GM12891 (cell line): ENCODE results near the gene TRAPPC2.
"Not testable (repeated sequence)": the region's sequence is repeated elsewhere in the genome, so short reads cannot be mapped to it uniquely, and the experiment has no call there.

Experiments
- DNase-seq: peaks from one replicate; pipeline ENCODE4 v3.0.0; 2011; ENCODE audit warnings: low spot score; ENCODE audit not compliant: insufficient read length
- FAIRE-seq: peaks from 2 replicates; lab custom pipeline; 2011; peaks lifted over from hg19 to GRCh38; lab: Jason Lieb, UNC
- PAX5 ChIP-seq: IDR thresholded peaks from 2 replicates; pipeline ENCODE4 v1.6.1; 2011; ENCODE audit warnings: low read length, moderate library complexity, mild to moderate bottlenecking; ENCODE audit not compliant: insufficient read depth, severe bottlenecking
- POLR2A ChIP-seq: IDR thresholded peaks from 2 replicates; pipeline ENCODE4 v1.6.1; 2011; ENCODE audit warnings: low read depth, low read length, control low read depth
- POLR2AphosphoS5 ChIP-seq: IDR thresholded peaks from 2 replicates; pipeline ENCODE4 v1.6.1; 2011; ENCODE audit warnings: low read depth, low read length, control low read depth
- POU2F2 ChIP-seq: IDR thresholded peaks from 2 replicates; pipeline ENCODE4 v1.6.1; 2011; ENCODE audit warnings: low read depth, mild to moderate bottlenecking, control low read depth, low read length, moderate library complexity
- SPI1 ChIP-seq: IDR thresholded peaks from 2 replicates; pipeline ENCODE4 v1.6.1; 2011; ENCODE audit warnings: low read depth, low read length, control low read depth
- TAF1 ChIP-seq: IDR thresholded peaks from 2 replicates; pipeline ENCODE4 v1.6.1; 2011; ENCODE audit warnings: low read depth, low read length, control low read depth

The TRAPPC2 gene

GRCh38 chrX:13676885-13677284 lies 57.5 kb downstream of the TRAPPC2 start:
- no peak for FAIRE-seq
- no peak for TF ChIP-seq PAX5
- no peak for TF ChIP-seq POLR2AphosphoS5
- TF ChIP-seq SPI1: no peak
- TF ChIP-seq POLR2A: no peak
- TF ChIP-seq POU2F2: no peak
- TF ChIP-seq TAF1: no peak

GRCh38 chrX:13673016-13673415 lies 61.4 kb downstream of the TRAPPC2 start:
- DNase-seq (no peak), FAIRE-seq (no peak)
- TF ChIP-seq POLR2AphosphoS5 (no peak), SPI1 (no peak), PAX5 (no peak), POU2F2 (no peak), TAF1 (no peak), POLR2A (no peak)

More at GRCh38 chrX:13676885-13677284, 57.5 kb downstream of the TRAPPC2 start:
- DNase-seq: no peak

GRCh38 chrX:13670197-13670596 lies 64.2 kb downstream of the TRAPPC2 start:
- FAIRE-seq (no peak), DNase-seq (no peak)
- TF ChIP-seq PAX5 (no peak), TAF1 (no peak), POLR2A (no peak), SPI1 (no peak)

- DNase-seq, FAIRE-seq: not testable (repeated sequence)
Measured at GRCh38 chrX:13669755-13670154, 64.7 kb downstream of the TRAPPC2 start.

GRCh38 chrX:13669246-13669737 lies 65.1 kb downstream of the TRAPPC2 start:
- DNase-seq (no peak), FAIRE-seq (peak; percentile 65)
- TF ChIP-seq TAF1 (0 out of 2 replicates have a peak, but pooled peaks have one; percentile 13), POLR2A (no peak)

- FAIRE-seq: peak; percentile 35
- no peak for DNase-seq
- TF ChIP-seq POLR2A (no peak), POU2F2 (no peak), POLR2AphosphoS5 (no peak), TAF1 (no peak), SPI1 (no peak), PAX5 (no peak)
Measured at GRCh38 chrX:13667919-13668318, 66.5 kb downstream of the TRAPPC2 start.

GRCh38 chrX:13666836-13667235 lies 67.6 kb downstream of the TRAPPC2 start:
- DNase-seq (no peak), FAIRE-seq (no peak)
- TF ChIP-seq SPI1 (no peak), POLR2A (no peak), POLR2AphosphoS5 (no peak), POU2F2 (no peak), TAF1 (no peak), PAX5 (no peak)

- TF ChIP-seq SPI1 (no peak), POLR2A (no peak), POU2F2 (no peak), POLR2AphosphoS5 (no peak), PAX5 (no peak), TAF1 (no peak)
- DNase-seq: no peak
- no peak for FAIRE-seq
Measured at GRCh38 chrX:13664020-13664419, 70.4 kb downstream of the TRAPPC2 start.

- TF ChIP-seq POLR2A (no peak), POU2F2 (no peak), SPI1 (no peak)
- peak; percentile 65 for FAIRE-seq
- DNase-seq: no peak
Measured at GRCh38 chrX:13662355-13662791, 72.0 kb downstream of the TRAPPC2 start.
